Stimulated activated CD4-positive, alpha-beta T cell treated with anti-CD3 and anti-CD28 coated beads, Interleukin-1b, Interleukin-23, amount 100 ng/mL, for 1 hour (primary cell): Measurements from ENCODE around the gene CCDC28A.
"Not testable (repeated sequence)": the region's sequence is repeated elsewhere in the genome, so short reads cannot be mapped to it uniquely, and the experiment has no call there.

Experiments
- DNase-seq, 2 donors: peaks; one replicate each; pipeline ENCODE4 v3.0.0-alpha.2; 2020; ENCODE audit warnings: low read depth in 2 of 2

The CCDC28A gene

DNA sequence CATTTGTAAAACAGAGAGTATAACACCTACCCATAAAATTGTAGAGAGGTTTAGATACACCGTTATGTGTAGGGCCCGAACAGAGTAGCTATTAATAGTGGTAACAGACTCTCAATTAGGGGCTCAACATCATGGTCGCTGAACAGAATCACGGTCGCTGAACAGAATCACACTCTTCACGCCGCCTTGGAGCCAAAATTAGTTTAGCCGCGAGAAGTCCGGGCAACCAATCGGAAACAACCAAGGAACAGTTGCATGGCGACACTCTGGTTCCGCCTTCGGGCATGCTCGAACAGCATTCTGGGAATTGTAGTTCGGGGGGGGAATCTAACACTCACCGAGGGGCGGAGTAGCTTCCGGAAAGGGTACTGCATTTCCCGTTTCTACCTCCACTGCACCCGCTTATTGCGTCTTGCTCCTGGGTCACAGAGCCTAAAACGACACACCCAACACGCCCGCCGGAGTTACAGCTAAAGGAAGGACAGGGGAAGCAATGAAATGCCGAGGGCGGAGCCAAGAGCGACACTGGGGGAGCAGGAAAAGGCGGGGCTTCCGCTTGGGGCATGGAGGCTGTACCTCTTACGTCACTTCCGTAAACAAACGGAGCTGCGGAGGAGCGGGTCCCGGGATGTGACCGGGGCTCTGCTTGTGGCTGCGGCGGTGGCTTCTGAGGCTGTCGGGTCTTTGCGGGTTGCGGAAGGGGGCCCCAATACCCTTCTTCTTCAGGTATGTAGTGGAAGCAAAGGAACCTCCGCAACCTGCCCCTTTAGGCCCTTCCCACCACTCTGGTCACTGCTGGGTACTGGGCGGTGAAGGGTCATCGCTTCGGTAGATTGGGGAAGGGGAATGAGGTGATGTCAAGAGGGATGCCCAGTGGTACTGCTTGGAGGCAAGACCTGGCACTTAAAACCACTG, at the start of gene CCDC28A:
TSS of gene CCDC28A (plus strand) at position 593 of the 915 bp plus-strand sequence. CDS start 2,352 bp downstream, outside the sequence.
- peak; percentile 77 to 80 for DNase-seq

DNA sequence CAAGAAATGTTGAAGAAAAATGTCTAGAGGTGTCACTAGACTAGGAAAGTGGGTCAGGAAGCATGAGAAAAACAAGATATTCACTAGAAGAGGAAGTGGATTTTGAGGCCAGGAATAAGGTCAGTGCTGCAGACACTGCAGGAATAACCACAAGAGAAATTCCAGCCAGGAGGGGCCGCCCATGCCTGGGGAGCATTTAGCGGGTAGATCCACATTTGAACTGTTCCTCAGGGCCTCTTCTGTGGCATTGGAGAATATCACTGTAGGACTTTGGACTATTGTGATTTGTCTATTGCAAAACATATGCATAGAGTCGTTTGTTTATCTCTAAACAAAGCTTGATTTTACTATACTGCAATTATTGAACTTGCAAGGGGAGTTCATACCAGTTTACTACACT, 49.6 kb upstream of the CCDC28A start:
- no peak for DNase-seq

DNA sequence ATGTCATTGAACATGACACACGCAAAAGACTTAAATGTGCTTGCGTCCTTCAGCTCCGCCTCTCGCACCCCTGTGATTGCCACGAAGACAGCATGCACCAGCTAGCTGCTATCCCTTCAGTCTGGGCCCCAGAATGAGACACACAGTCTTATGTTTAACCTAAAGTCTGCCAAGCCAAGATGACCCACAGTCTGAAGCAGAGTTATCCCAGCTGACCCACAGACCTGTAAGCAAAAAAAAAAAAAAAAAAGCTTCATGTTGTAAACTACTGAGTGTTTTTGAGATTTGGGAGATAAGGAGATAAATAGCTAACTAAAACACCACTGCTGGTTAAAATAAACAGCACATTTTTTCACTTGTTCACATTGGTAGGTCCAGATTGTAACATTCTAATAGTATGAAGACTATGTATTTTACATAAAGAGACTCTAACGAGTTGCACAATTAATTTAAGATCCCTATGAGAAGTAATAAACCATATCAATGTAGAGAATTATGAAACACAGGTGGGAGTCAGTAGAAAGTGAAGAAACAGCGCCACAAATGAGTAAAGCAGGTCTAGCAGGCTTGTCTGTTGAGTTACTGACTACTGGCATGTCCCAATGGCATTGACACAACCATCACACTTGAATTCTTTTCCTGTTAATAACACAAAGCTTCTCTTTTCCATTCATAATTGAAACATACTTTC, 47.4 kb upstream of the CCDC28A start:
- DNase-seq: no peak

DNA sequence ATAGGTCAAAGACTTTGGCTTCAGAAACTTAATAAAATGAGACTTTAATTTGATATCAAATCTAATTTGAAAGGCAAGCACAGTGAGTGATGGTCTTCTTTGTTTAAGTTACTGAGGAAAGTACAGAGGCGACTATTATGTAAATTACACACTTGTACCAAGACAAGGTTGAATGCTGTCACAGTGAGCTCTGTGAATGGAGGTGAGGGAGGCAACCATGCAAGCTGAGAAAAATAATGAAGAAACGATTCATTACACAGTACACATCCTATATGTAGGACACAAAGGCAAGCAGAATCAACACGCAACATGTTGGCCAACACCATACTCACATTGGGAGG, 46.8 kb upstream of the CCDC28A start:
- no peak for DNase-seq

DNA sequence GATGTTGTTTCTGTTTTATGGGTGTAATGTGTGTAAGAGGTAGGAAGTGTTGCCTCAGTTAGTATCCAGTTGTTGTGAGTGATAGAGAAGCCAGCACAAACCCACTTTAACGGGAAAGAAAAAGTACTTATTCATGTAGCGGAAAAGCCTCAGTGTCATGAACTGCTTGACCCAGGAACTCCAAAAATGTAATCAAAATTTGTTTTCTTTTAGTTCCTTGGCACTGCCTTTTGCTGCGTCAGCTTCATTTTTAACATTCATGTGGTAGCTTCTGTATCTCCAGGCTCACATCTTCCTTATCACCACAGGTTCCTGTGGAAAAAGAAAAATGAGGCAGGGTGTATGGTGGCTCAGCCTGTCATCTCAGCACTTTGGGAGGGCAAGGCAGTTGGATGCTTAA, 46.4 kb upstream of the CCDC28A start:
- no peak for DNase-seq

- DNase-seq: no peak
Measured at GRCh38 chr6:138728662-138729061, 44.9 kb upstream of the CCDC28A start.

DNA sequence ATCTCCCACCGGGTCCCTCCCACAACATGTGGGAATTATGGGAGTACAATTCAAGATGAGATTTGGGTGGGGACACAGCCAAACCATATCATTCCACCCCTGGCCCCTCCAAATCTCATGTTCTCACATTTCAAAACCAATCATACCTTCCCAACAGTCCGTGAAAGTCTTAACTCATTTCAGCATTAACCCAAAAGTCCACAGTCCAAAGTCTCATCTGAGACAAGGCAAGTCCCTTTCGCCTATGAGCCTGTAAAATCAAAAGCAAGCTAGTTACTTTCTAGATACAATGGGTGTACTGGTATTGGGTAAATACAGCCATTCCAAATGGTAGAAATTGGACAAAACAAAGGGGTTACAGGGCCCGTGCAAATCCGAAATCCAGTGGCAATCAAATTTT, 43.5 kb upstream of the CCDC28A start:
- DNase-seq: not testable (repeated sequence)

DNA sequence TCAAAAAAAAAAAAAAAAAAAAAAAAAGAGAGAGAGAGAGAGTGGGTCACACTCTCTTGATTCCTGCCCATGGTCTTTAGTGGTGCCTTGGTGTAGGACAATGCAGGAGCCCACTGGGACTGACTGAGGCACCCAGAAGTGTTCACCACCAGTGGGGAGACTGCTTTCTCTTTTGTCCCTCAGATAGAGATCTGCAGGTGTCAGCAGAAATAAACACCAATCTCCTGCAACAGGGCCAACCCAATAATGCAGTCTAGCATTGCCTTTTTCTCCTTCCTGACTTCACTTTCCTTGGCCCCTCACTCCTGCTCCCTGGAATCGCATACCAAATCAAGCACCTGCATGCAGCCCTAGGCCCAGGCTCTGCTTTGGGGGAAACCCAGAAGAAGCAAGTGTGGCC, 39.0 kb upstream of the CCDC28A start:
- no peak for DNase-seq

- no peak for DNase-seq
Measured at GRCh38 chr6:138736640-138737039, 36.9 kb upstream of the CCDC28A start.

DNA sequence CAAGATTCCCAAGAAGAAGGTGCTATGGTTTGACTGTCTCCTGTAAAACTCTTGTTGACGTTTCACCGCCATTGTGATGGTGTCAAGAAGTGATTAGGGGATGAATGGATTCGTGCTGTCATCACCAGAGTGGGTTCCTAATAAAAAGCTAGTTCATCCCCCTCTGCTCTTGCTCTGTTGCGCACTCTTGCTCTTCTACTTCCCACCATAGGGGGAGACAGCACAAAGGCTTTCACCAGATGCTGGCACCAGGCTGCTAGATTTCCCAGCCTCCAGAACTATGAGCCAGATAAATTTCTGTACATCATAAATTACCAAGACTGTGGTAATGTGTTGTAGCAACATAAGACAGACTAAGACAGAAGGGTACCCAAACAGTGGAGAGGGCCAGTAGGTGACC, 21.6 kb upstream of the CCDC28A start:
- no peak for DNase-seq

DNA sequence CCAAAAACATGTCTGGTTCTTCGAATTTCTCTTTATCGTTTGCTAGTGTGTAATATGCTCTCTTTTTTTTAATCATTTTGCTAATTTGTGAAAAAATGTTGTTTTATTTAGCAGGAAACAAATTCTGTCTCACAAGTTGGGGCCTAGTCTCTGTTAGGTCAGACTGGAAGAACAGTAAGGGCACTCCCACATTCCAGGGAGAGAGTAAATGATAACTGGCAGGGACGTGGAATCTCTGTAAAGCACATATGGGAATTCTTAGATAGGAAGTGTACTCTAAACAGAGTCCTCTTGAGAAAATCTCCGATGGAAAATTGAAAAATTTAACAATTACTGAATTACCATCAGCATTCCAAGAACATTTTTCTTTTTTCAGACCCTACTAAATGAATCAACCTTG, 16.4 kb upstream of the CCDC28A start:
- no peak for DNase-seq

DNA sequence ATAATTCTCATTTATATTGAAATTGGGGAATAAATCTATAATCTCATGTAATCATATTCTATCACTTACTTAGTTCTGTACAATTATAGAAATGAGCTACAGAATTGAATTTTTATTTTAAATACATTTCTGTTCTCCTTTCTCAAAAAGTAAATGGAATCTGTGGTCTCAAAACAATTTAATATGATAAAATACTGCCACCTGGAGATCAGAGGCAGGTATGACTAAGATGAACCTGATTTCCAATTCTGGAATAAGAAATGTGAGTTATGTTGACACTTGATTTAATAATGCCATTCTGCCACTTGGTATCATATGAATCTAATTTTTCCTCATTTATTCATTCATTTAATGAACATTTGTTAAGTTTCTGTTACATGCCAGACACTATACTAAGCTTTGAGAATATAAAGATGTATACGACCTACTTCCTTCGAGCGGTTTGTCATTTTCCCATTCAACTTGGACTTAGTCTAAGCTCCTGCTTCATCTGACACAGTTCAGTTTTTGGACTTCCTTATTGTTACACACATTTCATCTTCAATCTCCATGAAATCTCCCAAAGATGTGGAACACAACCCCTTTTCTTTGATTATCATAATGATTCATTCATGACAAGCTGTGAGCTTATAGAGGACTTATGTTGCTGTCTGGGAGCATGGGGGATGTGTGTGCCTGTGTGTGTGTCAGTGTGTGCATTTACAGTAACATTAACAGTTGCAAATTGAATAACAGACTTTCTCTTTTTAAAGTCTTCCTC, 7.5 kb upstream of the CCDC28A start:
- DNase-seq: no peak

GRCh38 chr6:138769102-138769676, 4.4 kb upstream of the CCDC28A start:
- DNase-seq: no peak

GRCh38 chr6:138772596-138773176, 883 bp upstream of the CCDC28A start:
- DNase-seq: no peak

DNA sequence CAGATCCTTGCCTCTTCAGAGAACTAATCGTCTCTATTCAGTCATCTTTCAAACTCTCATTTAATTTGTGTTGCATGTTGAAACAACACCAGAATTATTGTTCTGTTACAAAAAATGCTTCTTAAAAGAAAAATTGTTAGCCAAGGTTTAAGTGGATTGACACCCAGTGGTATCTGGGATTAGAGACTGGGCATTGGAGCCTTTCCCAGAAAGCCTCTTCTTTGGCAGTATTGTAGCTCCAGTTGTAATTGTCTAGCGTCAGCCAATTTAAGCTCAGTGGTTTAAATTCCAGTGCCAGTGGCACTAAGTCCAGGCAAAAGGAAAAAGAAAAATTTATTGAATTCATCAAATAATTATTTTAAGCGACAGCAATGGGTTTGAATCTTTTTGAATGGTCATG, 801 bp downstream of the CCDC28A start:
- DNase-seq: no peak

GRCh38 chr6:138776659-138777058, 3.1 kb downstream of the CCDC28A start:
- DNase-seq: no peak

GRCh38 chr6:138778331-138778730, 4.8 kb downstream of the CCDC28A start:
- DNase-seq: no peak

DNA sequence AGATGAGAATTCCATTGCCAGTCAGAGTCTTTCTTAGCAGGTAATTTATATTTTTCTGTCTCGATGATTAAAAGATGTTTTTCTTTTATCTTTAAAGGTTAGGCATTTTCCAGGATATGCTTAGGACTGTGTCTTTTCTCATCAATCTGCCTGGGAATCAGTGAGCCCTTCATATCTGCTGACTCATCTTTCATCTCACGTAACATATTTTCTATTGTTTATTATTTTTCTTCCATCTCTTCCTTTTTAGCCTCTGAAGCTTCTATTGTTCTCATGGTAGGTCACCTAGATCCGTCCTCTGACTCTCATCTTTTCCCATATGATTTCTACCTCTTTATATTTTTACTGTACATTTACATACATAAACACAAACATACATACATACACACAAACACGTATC, 8.7 kb downstream of the CCDC28A start:
- DNase-seq: no peak

GRCh38 chr6:138785079-138785478, 11.5 kb downstream of the CCDC28A start:
- DNase-seq: no peak

- DNase-seq: no peak
Measured at GRCh38 chr6:138785980-138786379, 12.4 kb downstream of the CCDC28A start.

DNA sequence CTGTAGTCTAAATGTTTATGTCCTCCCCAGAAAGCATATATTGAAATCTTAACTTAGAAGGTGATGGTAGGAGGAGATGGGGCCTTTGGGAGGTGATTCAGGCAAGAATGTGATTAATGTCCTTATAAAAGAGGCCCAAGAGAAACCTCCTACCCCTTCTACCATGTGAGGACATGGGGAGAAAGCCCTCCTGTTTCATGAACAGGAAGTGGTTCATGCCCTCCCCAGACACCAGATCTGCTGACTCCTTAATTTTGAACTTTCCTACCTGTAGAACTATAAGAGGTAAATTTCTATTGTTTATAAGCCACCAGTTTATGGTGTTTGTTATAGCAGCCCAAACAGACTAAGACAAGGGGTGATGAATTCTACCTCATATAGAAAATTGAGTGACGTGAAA, 13.6 kb downstream of the CCDC28A start:
- DNase-seq: no peak
